ENCODE measurements around the gene RAD51D. TPM values are rescaled to one million over a fixed set of nuclear protein-coding genes. Genes with fewer than 3 reads are reported as not detected.
A peak's percentile ranks its signal among the peaks of the same experiment; 100 is the strongest.

Gene RAD51D
- total and polyA plus RNA-seq, 2 donors (not counting 3 experiments of a cell fraction or from before 2014, with no cell fraction given), result 15.5 to 27.9 TPM

- Histone ChIP-seq H3K9me1 (replicated peaks; ENCODE audit: control insufficient read depth, extremely low read depth, insufficient read depth, low read length) (no peaks in the 10 kb centered on the region), H3K4me1 (ENCODE audit: control insufficient read depth, extremely low read depth, insufficient read depth, low read length) (peaks cover 4% of the 10 kb centered on the region), H4K20me1 (replicated peaks; ENCODE audit: control insufficient read depth, extremely low read depth, insufficient read depth, low read length) (no peaks in the 10 kb centered on the region), H3K36me3 (ENCODE audit: control insufficient read depth in 2 of 2, extremely low read depth in 1 of 2, insufficient read depth in 2 of 2, low read length in 2 of 2) (no peaks in the 10 kb centered on the region), H3K27ac (ENCODE audit: insufficient read depth, low read depth, low read length) (no peak overlapping the region), H3K9me3 (replicated peaks; ENCODE audit: control insufficient read depth, insufficient read depth, low read length) (no peaks in the 10 kb centered on the region), H3K4me3 (replicated peaks in 1 of 3; ENCODE audit: insufficient read depth in 1 of 3, low read depth in 1 of 3, low read length in 3 of 3) (no peak overlapping the region), H2AFZ (ENCODE audit: low read depth, low read length) (no peak overlapping the region), H3K9ac (replicated peaks; ENCODE audit: extremely low read depth, insufficient read depth, low read length) (no peak overlapping the region), H3K27me3 (ENCODE audit: control insufficient read depth in 2 of 2, insufficient read depth in 2 of 2, low read length in 2 of 2) (no peaks in the 10 kb centered on the region), H3K4me2 (ENCODE audit: insufficient read depth, low read length) (peak overlapping the region; percentile 25), H3K79me2 (ENCODE audit: control insufficient read depth, insufficient read depth, low read length) (peaks cover 21% of the 10 kb centered on the region)
- TF ChIP-seq POLR2A (IDR thresholded peaks at IDR 0.05; ENCODE audit: low read depth, low read length), result no peak
- no peak for TF ChIP-seq MYC (IDR thresholded peaks at IDR 0.05; ENCODE audit: low read depth, low read length)
- no peak for TF ChIP-seq EZH2 (IDR thresholded peaks at IDR 0.05; ENCODE audit: borderline replicate concordance, low read depth, low read length, severe bottlenecking)
- no peak for TF ChIP-seq GATA2 (IDR thresholded peaks at IDR 0.05; ENCODE audit: insufficient read depth, insufficient read length, low read depth, low read length)
- no peak for TF ChIP-seq FOS (IDR thresholded peaks at IDR 0.05; ENCODE audit: borderline replicate concordance, insufficient read depth, low read length)
- TF ChIP-seq POLR2AphosphoS5 (IDR thresholded peaks at IDR 0.05; ENCODE audit: insufficient read depth, low read depth, low read length), result no peak
- no peak for TF ChIP-seq JUN (IDR thresholded peaks at IDR 0.05; ENCODE audit: borderline replicate concordance, insufficient read depth, insufficient read length, low read depth)
- TF ChIP-seq CTCF (IDR thresholded peaks at IDR 0.05; ENCODE audit: extremely low read depth in 1 of 2, insufficient read depth in 1 of 2, low read depth in 1 of 2, low read length in 2 of 2), result no peak
- dilution Hi-C loops (cut with MboI; ENCODE audit: extremely low pct_ligation_motif_present, low sequenced_read_pairs) (no loop called here), intact Hi-C loops (cut with micrococcal nuclease) (no loop called here)
- no peak for FAIRE-seq
- POLR2A ChIA-PET, result no interaction called here
- CTCF ChIA-PET, result interaction anchor here (0.7 to 1.3 kb wide), 4 partner anchors 10 to 121 kb away, joined by 3 to 5 read pairs (median 4); no protein-coding TSS in a partner anchor
- no TSS peak for BruUV-seq (replicated peaks)
- DNase-seq (ENCODE audit: low read depth, low spot score), result peak; percentile 49
These were observed 44.7 kb downstream of the RAD51D start for GRCh38 chr17:35074711-35075707.

Data from endothelial cell of umbilical vein (primary cell).